Natural killer cell (primary cell): ENCODE measurements around the gene SPATA7. TPM values are rescaled to one million over a fixed set of nuclear protein-coding genes. Genes with fewer than 3 reads are reported as not detected.

Source experiments
- ATAC-seq, 3 donors: fragments of 150-1000 bp in 2 of 3; fragments of 200-7000 bp in 1 of 3; cut with Tn5 transposase; 1 replicate in 1 of 3; 2 replicates in 2 of 3; pipeline ENCODE4 v1.10.0; 2021; ENCODE audit warnings: mild to moderate bottlenecking in 2 of 3, moderate library complexity in 2 of 3
- DNase-seq, 2 donors: peaks; one replicate each; pipeline versions ENCODE4 v3.0.0 to v3.0.0-alpha.2; 2013 to 2021; ENCODE audit warnings: mixed read lengths in 1 of 2
- H3K27ac ChIP-seq: one replicate; pipeline ENCODE4 v1.5.1; 2013; ENCODE audit warnings: mild to moderate bottlenecking, low read length
- H3K27me3 ChIP-seq: one replicate; pipeline ENCODE4 v1.6.1; 2013; ENCODE audit warnings: low read length; ENCODE audit not compliant: control insufficient read depth, insufficient read depth
- H3K36me3 ChIP-seq: one replicate; pipeline ENCODE4 v1.6.1; 2013; ENCODE audit warnings: low read length; ENCODE audit not compliant: control insufficient read depth, insufficient read depth
- H3K4me1 ChIP-seq: one replicate; pipeline ENCODE4 v1.6.1; 2013; ENCODE audit warnings: low read length; ENCODE audit not compliant: control insufficient read depth, insufficient read depth
- H3K4me3 ChIP-seq: one replicate; pipeline ENCODE4 v1.5.1; 2013; ENCODE audit warnings: low read length
- H3K9me3 ChIP-seq: one replicate; pipeline ENCODE4 v1.6.1; 2013; ENCODE audit warnings: low read length; ENCODE audit not compliant: control insufficient read depth, insufficient read depth
- H3K27ac Mint-ChIP-seq, 2 donors: one replicate each; pipeline ENCODE4 v1.8.0; 2022; ENCODE audit warnings: mild to moderate bottlenecking in 2 of 2, mixed read lengths in 2 of 2, moderate library complexity in 1 of 2
- H3K27me3 Mint-ChIP-seq, 2 donors: one replicate each; pipeline ENCODE4 v1.8.0; 2022; ENCODE audit warnings: low read depth in 2 of 2, mixed read lengths in 2 of 2
- H3K36me3 Mint-ChIP-seq: one replicate; pipeline ENCODE4 v1.8.0; 2022; ENCODE audit warnings: mixed read lengths
- H3K4me1 Mint-ChIP-seq, 2 donors: one replicate each; pipeline ENCODE4 v1.8.0; 2022; ENCODE audit warnings: mixed read lengths in 2 of 2
- H3K4me3 Mint-ChIP-seq: one replicate; pipeline ENCODE4 v1.8.0; 2022; ENCODE audit warnings: mild to moderate bottlenecking, moderate library complexity, mixed read lengths
- H3K9me3 Mint-ChIP-seq, 2 donors: one replicate each; pipeline ENCODE4 v1.8.0; 2022; ENCODE audit warnings: mixed read lengths in 2 of 2
- WGBS: methylation state at CpG from one replicate; pipeline ENCODE4 v1.1.7; 2013; ENCODE audit warnings: missing lambda C conversion rate; ENCODE audit not compliant: insufficient coverage; 5-methylcytosine and 5-hydroxymethylcytosine counted together
- intact Hi-C: fragments of 100-400 bp; cut with micrococcal nuclease; formaldehyde crosslinking; loops from one replicate; pipeline ENCODE4 v1.14.2; 2022
- total RNA-seq, 4 donors: library from RNA; stranded (reverse); fragments of 120-200 nt in 1 of 4; gene quantifications; one replicate each; pipeline versions ENCODE4 v1.2.3 to v1.2.4, GENCODE V29; 2013 to 2022
- TF ChIP-seq, protein P1 (sequence below): fragments of 200-600 bp; IDR thresholded peaks from one replicate; pipeline ENCODE4 v1.8.0; 2022; ENCODE audit warnings: antibody characterized with exemption

SPATA7 gene
- total RNA-seq, 3 donors from 2014 or later (not counting 1 experiment from before 2014, with no cell fraction given) = 2.5 to 3.2 (median 2.8) TPM

DNA sequence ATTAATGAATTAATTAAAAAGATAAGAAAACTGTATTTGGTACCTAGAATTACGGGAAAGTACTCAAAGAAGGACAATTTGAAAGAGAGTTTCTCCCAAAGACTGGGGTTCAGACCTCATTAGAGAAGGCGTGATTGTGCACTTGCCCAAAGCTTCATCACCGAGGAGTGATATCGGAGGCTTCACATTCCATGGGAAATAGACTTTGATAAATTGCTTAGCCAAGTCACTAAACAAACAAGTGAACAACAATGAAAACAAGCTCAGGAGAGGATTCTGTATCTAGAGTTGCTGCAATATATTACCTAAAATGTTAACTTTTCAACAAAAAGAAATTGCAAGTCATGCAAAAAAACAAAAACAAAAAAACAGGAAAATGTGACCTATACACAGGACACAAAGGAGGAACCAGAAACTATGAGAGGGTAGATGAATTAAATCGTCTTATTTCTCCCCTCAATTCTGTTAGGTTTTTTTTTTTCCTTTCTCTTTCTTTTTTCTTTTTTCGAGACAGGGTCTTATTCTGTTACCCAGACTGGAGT is 3.4 kb downstream of the SPATA7 start:
- 93% methylated on average over 4 of the region's 6 CpGs for whole genome bisulfite sequencing
- DNase-seq (no peak), ATAC-seq (no peak)
- no peak overlapping the region for H3K27ac ChIP-seq
- no peaks in the 10 kb centered on the region for H3K9me3 ChIP-seq
- no peaks in the 10 kb centered on the region for H3K36me3 ChIP-seq
- no peak overlapping the region for H3K4me3 Mint-ChIP-seq
- H3K27me3 Mint-ChIP-seq = no peaks in the 10 kb centered on the region
- H3K4me3 ChIP-seq = no peak overlapping the region
- intact Hi-C loops = loop anchor here (10.0 kb wide), 1 partner anchor 444 kb away; no protein-coding TSS in a partner anchor
- TF ChIP-seq, protein P1, sequence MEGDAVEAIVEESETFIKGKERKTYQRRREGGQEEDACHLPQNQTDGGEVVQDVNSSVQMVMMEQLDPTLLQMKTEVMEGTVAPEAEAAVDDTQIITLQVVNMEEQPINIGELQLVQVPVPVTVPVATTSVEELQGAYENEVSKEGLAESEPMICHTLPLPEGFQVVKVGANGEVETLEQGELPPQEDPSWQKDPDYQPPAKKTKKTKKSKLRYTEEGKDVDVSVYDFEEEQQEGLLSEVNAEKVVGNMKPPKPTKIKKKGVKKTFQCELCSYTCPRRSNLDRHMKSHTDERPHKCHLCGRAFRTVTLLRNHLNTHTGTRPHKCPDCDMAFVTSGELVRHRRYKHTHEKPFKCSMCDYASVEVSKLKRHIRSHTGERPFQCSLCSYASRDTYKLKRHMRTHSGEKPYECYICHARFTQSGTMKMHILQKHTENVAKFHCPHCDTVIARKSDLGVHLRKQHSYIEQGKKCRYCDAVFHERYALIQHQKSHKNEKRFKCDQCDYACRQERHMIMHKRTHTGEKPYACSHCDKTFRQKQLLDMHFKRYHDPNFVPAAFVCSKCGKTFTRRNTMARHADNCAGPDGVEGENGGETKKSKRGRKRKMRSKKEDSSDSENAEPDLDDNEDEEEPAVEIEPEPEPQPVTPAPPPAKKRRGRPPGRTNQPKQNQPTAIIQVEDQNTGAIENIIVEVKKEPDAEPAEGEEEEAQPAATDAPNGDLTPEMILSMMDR = no peak
- H3K4me1 ChIP-seq = peaks cover 11% of the 10 kb centered on the region
- H3K27me3 ChIP-seq = no peaks in the 10 kb centered on the region
- H3K36me3 Mint-ChIP-seq = no peaks in the 10 kb centered on the region
- H3K9me3 Mint-ChIP-seq = no peaks in the 10 kb centered on the region
- peaks cover 11 to 19% of the 10 kb centered on the region in 2 donors for H3K4me1 Mint-ChIP-seq
- H3K27ac Mint-ChIP-seq = no peak overlapping the region

DNA sequence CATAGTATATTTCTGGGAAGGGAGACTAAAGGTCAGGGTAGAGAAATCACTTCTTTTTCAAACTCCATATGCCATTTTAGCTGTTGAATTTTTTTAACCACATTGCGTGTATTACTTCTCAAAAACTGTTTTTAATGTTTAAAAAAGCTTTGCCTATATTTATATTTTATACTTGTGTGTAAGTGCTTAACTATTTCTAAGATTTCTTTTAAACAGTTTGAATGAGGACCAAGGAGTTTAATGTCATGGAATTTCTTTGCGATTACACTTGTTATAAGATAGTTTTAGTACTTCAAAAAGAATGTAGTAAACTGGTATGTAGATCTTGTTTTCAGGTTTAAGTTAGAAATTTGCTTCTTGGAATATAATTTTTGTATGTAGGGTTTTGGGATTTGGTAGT is 7.2 kb downstream of the SPATA7 start:
- Mint-ChIP-seq H3K27me3 (no peaks in the 10 kb centered on the region), H3K36me3 (no peaks in the 10 kb centered on the region), H3K4me1 (no peaks in the 10 kb centered on the region), H3K27ac (no peak overlapping the region), H3K4me3 (no peak overlapping the region), H3K9me3 (no peaks in the 10 kb centered on the region)
- Histone ChIP-seq H3K4me3 (no peak overlapping the region), H3K27ac (no peak overlapping the region), H3K27me3 (no peaks in the 10 kb centered on the region), H3K4me1 (no peaks in the 10 kb centered on the region), H3K36me3 (no peaks in the 10 kb centered on the region), H3K9me3 (no peaks in the 10 kb centered on the region)
- no peak for DNase-seq
- intact Hi-C loops = no loop called here
- no peak for ATAC-seq
- TF ChIP-seq, protein P1 = no peak
- 100% methylated on average over 1 of the region's 2 CpGs for WGBS

DNA sequence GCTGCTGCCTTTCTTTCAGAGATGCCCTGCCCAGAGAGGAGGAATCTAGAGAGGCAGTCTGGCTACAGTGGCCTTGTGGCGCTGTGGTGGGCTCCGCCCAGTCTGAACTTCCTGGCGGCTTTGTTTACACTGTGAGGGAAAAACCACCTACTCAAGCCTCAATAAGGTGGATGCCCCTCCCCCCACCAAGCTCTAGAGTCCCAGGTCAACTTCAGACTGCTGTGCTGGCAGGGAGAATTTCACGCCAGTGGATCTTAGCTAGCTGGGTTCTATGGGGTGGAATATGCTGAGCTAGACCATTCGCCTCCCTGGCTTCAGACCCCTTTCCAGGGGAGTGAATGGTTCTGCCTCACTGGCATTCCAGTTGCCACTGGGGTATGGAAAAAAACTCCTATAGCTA is 25.6 kb downstream of the SPATA7 start:
- DNase-seq (peak in 1 of 2 donors; percentile 4), ATAC-seq (no peak)
- 93% methylated on average over 5 of the region's 5 CpGs for whole genome bisulfite sequencing
- no peaks in the 10 kb centered on the region for H3K27me3 Mint-ChIP-seq
- Histone ChIP-seq H3K4me1 (peaks cover 6% of the 10 kb centered on the region), H3K9me3 (peaks cover 11% of the 10 kb centered on the region), H3K4me3 (no peak overlapping the region), H3K27ac (no peak overlapping the region), H3K36me3 (no peaks in the 10 kb centered on the region), H3K27me3 (no peaks in the 10 kb centered on the region)
- no peak overlapping the region for H3K4me3 Mint-ChIP-seq
- TF ChIP-seq, protein P1 = no peak
- intact Hi-C loops = no loop called here
- no peak overlapping the region for H3K27ac Mint-ChIP-seq
- peaks cover 6 to 9% of the 10 kb centered on the region in 2 donors for H3K9me3 Mint-ChIP-seq
- H3K36me3 Mint-ChIP-seq = peaks cover 6% of the 10 kb centered on the region
- H3K4me1 Mint-ChIP-seq = peaks cover 0 to 3% of the 10 kb centered on the region in 2 donors

DNA sequence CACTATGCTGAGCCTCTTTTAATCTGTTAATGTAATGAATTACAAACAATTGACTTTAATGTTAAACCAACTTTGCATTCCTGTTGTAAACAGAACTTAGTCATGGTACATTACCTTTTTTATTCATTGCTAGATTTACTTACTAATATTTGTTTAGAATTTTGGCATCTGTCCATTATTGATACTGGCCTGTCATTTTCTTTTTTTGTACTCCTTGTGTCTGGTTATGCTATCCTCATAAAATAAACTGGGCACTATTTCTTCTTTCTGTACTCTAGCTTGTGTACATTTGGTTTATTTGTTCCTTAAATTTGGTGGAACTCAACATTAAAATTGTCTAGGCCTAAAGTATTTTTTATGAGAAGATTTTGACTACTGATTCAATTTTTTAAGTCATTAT is 32.1 kb downstream of the SPATA7 start:
- H3K9me3 Mint-ChIP-seq = peaks cover 11% of the 10 kb centered on the region in 2 donors
- Histone ChIP-seq H3K36me3 (no peaks in the 10 kb centered on the region), H3K27ac (no peak overlapping the region), H3K9me3 (peaks cover 8% of the 10 kb centered on the region), H3K27me3 (no peaks in the 10 kb centered on the region), H3K4me1 (no peaks in the 10 kb centered on the region), H3K4me3 (no peak overlapping the region)
- H3K27ac Mint-ChIP-seq = no peak overlapping the region
- ATAC-seq = no peak
- no peak overlapping the region for H3K4me3 Mint-ChIP-seq
- peaks cover 0 to 4% of the 10 kb centered on the region in 2 donors for H3K4me1 Mint-ChIP-seq
- no peak for DNase-seq
- no peaks in the 10 kb centered on the region for H3K27me3 Mint-ChIP-seq
- TF ChIP-seq, protein P1 = no peak
- H3K36me3 Mint-ChIP-seq = peaks cover 20% of the 10 kb centered on the region
- intact Hi-C loops = no loop called here
